ENCODE measurements around the gene SON. TPM values are rescaled to one million over a fixed set of nuclear protein-coding genes. Genes with fewer than 3 reads are reported as not detected.

Gene SON
- total RNA-seq, 6 experiments from 2014 or later, result 86.7 to 212 (median 113) TPM

GRCh38 chr21:33514229-33514628 lies 28.6 kb upstream of the SON start:
- Histone ChIP-seq H3K4me3 (no peak overlapping the region), H3K27me3 (no peaks in the 10 kb centered on the region), H3K27ac (no peak overlapping the region), H3K9me3 (no peaks in the 10 kb centered on the region), H3K4me1 (no peaks in the 10 kb centered on the region), H3K36me3 (peaks cover 0 to 87% (median 32%) of the 10 kb centered on the region in 4 donors)
- peak in 2 of 4 donors; percentile 29 to 52 for ATAC-seq
- intact Hi-C loops (cut with DNase I), result no loop called here
- 86% methylated on average over 2 of the region's 2 CpGs for WGBS (ENCODE audit: insufficient coverage, low coverage, low lambda C conversion rate, missing lambda C conversion rate)
- DNase-seq, result no peak
- TF ChIP-seq, protein P1, sequence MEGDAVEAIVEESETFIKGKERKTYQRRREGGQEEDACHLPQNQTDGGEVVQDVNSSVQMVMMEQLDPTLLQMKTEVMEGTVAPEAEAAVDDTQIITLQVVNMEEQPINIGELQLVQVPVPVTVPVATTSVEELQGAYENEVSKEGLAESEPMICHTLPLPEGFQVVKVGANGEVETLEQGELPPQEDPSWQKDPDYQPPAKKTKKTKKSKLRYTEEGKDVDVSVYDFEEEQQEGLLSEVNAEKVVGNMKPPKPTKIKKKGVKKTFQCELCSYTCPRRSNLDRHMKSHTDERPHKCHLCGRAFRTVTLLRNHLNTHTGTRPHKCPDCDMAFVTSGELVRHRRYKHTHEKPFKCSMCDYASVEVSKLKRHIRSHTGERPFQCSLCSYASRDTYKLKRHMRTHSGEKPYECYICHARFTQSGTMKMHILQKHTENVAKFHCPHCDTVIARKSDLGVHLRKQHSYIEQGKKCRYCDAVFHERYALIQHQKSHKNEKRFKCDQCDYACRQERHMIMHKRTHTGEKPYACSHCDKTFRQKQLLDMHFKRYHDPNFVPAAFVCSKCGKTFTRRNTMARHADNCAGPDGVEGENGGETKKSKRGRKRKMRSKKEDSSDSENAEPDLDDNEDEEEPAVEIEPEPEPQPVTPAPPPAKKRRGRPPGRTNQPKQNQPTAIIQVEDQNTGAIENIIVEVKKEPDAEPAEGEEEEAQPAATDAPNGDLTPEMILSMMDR (IDR thresholded peaks at IDR 0.05), result no peak
- TF ChIP-seq POLR2A (IDR thresholded peaks at IDR 0.05), result no peak

- Histone ChIP-seq H3K4me1 (no peaks in the 10 kb centered on the region), H3K36me3 (peaks cover 0 to 66% (median 23%) of the 10 kb centered on the region in 4 donors), H3K4me3 (no peak overlapping the region), H3K9me3 (no peaks in the 10 kb centered on the region), H3K27ac (no peak overlapping the region), H3K27me3 (no peaks in the 10 kb centered on the region)
- TF ChIP-seq, protein P1 (IDR thresholded peaks at IDR 0.05), result no peak
- TF ChIP-seq POLR2A (IDR thresholded peaks at IDR 0.05), result no peak
- 96% methylated on average over 4 of the region's 4 CpGs for WGBS (ENCODE audit: insufficient coverage, low coverage, low lambda C conversion rate, missing lambda C conversion rate)
- ATAC-seq (no peak), DNase-seq (no peak)
- intact Hi-C loops (cut with DNase I), result no loop called here
Observed at GRCh38 chr21:33518899-33519298, 23.9 kb upstream of the SON start.

- Histone ChIP-seq H3K9me3 (no peaks in the 10 kb centered on the region), H3K36me3 (peaks cover 0 to 55% (median 19%) of the 10 kb centered on the region in 4 donors), H3K27ac (no peak overlapping the region), H3K4me1 (no peaks in the 10 kb centered on the region), H3K4me3 (no peak overlapping the region), H3K27me3 (no peaks in the 10 kb centered on the region)
- TF ChIP-seq, protein P1 (IDR thresholded peaks at IDR 0.05), result no peak
- no peak for TF ChIP-seq POLR2A (IDR thresholded peaks at IDR 0.05)
- DNase-seq (no peak), ATAC-seq (no peak)
- intact Hi-C loops (cut with DNase I), result no loop called here
- 87% methylated on average over 5 of the region's 5 CpGs for WGBS (ENCODE audit: insufficient coverage, low coverage, low lambda C conversion rate, missing lambda C conversion rate)
Observed at GRCh38 chr21:33522297-33522952, 20.4 kb upstream of the SON start.

DNA sequence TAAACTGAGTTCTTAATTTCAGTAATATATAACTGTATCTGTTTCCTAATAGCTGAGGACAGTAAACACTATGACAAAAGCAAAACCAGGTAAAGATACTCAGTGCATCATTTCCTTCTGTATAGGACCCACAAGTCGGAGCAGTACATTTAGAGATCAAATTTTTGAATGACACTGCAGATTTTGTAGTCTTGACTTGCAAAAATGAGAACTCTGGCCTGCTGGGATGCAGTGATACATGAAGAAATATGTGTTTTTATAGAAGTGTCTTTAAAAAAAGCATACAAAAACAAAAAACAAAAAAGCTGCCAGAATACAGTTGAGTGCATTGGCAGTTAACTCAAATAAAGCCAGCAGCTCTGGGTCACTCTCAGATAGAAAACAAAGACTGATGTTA lies 19.9 kb upstream of the SON start:
- TF ChIP-seq POLR2A (IDR thresholded peaks at IDR 0.05), result no peak
- TF ChIP-seq, protein P1 (IDR thresholded peaks at IDR 0.05), result no peak
- intact Hi-C loops (cut with DNase I), result no loop called here
- no peaks in the 10 kb centered on the region for H3K27me3 ChIP-seq
- ATAC-seq (no peak), DNase-seq (no peak)
- peaks cover 0 to 56% (median 21%) of the 10 kb centered on the region in 4 donors for H3K36me3 ChIP-seq
- H3K4me3 ChIP-seq, result no peak overlapping the region
- 60% methylated on average over 1 of the region's 1 CpG for WGBS (ENCODE audit: insufficient coverage, low coverage, low lambda C conversion rate, missing lambda C conversion rate)
- H3K4me1 ChIP-seq, result no peaks in the 10 kb centered on the region
- H3K9me3 ChIP-seq, result no peaks in the 10 kb centered on the region
- H3K27ac ChIP-seq, result no peak overlapping the region

All from right lobe of liver (tissue), 6 donors.